HG03175 (cell line): ENCODE measurements around the gene SPATA45.

Experiments
- ATAC-seq: cut with Tn5 transposase; IDR thresholded peaks from one replicate; pipeline ENCODE4 v1.9.1; 2021; ENCODE audit warnings: mild to moderate bottlenecking, moderate library complexity; ENCODE audit not compliant: unreplicated experiment

SPATA45 gene

GRCh38 chr1:212782422-212783154 is 64.9 kb downstream of the SPATA45 start:
- no peak for ATAC-seq

DNA sequence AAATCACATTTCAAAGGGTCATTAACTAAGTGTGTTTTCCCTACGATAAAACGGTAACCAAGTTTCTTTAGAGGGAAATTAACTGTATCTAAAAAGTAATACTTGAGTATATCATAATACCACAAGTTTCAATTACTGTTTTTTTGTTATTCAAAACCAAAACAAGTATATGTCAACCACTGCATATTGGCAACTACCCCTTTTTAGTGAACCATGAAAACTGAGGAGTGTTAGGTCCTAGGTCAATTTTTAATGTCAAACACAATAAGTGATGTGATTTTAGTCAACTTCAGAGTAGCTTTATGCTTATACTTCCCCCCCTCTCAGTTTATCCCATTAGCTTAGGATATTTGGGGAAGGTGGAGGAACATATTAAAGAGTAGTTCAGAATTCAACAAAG is 66.2 kb downstream of the SPATA45 start:
- ATAC-seq, result no peak

DNA sequence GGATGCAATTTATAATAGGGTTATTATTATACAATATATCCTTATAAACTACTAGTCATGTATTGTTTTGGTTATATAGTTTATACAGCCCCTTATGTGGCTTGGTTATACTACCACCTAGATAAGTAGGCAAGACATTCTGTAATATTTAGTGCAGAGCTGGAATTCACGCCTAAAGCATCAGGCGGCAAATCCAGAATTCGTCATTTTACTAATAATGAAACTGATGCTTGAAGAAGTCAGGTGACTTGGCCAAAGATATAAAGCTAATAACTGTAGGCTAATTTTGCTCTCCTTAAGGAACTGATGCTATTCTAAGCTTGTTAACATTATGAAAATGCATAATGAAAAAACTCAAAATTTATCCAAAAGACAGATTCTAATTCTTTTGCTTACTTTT is 66.7 kb downstream of the SPATA45 start:
- no peak for ATAC-seq
